Measurements from ENCODE around the gene ZNF408. TPM values are rescaled to one million over a fixed set of nuclear protein-coding genes. Genes with fewer than 3 reads are reported as not detected.

Gene ZNF408
- total and polyA plus RNA-seq, 4 experiments from 2014 or later = 5.7 to 20.0 (median 15.8) TPM

GRCh38 chr11:46675288-46675851 lies 25.5 kb upstream of the ZNF408 start:
- Histone ChIP-seq H3K4me3 (ENCODE audit: low read length in 2 of 2) (no peak overlapping the region), H3K4me1 (ENCODE audit: insufficient read depth, low read length) (peaks cover 71% of the 10 kb centered on the region), H3K9me3 (ENCODE audit: control insufficient read depth in 1 of 2, low read length in 2 of 2) (no peaks in the 10 kb centered on the region), H3K27me3 (ENCODE audit: insufficient read depth, low read length) (no peaks in the 10 kb centered on the region), H3K36me3 (ENCODE audit: insufficient read depth, low read length) (peaks cover 38% of the 10 kb centered on the region), H3K27ac (ENCODE audit: low read depth, low read length) (peak overlapping the region; percentile 20)
- H3K4me3 Mint-ChIP-seq = peak overlapping the region in 3 of 8 donors; percentile 5 to 76 (median 75)
- H3K4me1 Mint-ChIP-seq = peaks cover 41 to 79% (median 66%) of the 10 kb centered on the region in 4 donors
- peak overlapping the region in 6 of 7 donors; percentile 27 to 97 (median 94) for H3K27ac Mint-ChIP-seq
- DNase-seq = no peak
- CTCF ChIA-PET (ENCODE audit: partially characterized antibody) = interaction anchor here (1.1 to 2.3 kb wide), 2 partner anchors 24 to 82 kb away, joined by 3 to 11 read pairs; partner anchors contain the start of gene AMBRA1
- H3K27me3 Mint-ChIP-seq = no peaks in the 10 kb centered on the region
- POLR2A ChIA-PET (ENCODE audit: partially characterized antibody) = interaction anchor here (0.9 to 3.0 kb wide), 6 partner anchors 9 to 58 kb away, joined by 3 to 41 read pairs (median 5); partner anchors contain the start of genes ARHGAP1, ATG13, HARBI1 and ZNF408
- intact Hi-C loops (cut with micrococcal nuclease) = no loop called here
- no peaks in the 10 kb centered on the region for H3K9me3 Mint-ChIP-seq
- peaks cover 34 to 52% of the 10 kb centered on the region in 2 donors for H3K36me3 Mint-ChIP-seq

- no peaks in the 10 kb centered on the region for H3K27me3 Mint-ChIP-seq
- no peaks in the 10 kb centered on the region for H3K27me3 ChIP-seq (ENCODE audit: insufficient read depth, low read length)
- no peak overlapping the region for H3K4me3 ChIP-seq (ENCODE audit: low read length in 2 of 2)
- no peaks in the 10 kb centered on the region for H3K9me3 Mint-ChIP-seq
- no peaks in the 10 kb centered on the region for H3K9me3 ChIP-seq (ENCODE audit: control insufficient read depth in 1 of 2, low read length in 2 of 2)
- no peak for DNase-seq
- peaks cover 43% of the 10 kb centered on the region for H3K36me3 ChIP-seq (ENCODE audit: insufficient read depth, low read length)
- H3K36me3 Mint-ChIP-seq = peaks cover 38 to 56% of the 10 kb centered on the region in 2 donors
- ChIA-PET POLR2A (ENCODE audit: partially characterized antibody) (interaction anchor here (1.5 to 3.0 kb wide), 3 partner anchors 8 to 58 kb away, joined by 5 to 41 read pairs (median 5); partner anchors contain the start of genes ARHGAP1, ATG13, HARBI1 and ZNF408), CTCF (ENCODE audit: partially characterized antibody) (interaction anchor here (0.7 kb wide), 1 partner anchor 23 kb away, joined by 3 read pairs; no protein-coding TSS in a partner anchor)
- H3K4me1 Mint-ChIP-seq = peaks cover 37 to 73% (median 63%) of the 10 kb centered on the region in 4 donors
- H3K27ac Mint-ChIP-seq = peak overlapping the region in 3 of 7 donors; percentile 89 to 94 (median 93)
- no peak overlapping the region for H3K27ac ChIP-seq (ENCODE audit: low read depth, low read length)
- H3K4me1 ChIP-seq (ENCODE audit: insufficient read depth, low read length) = peaks cover 65% of the 10 kb centered on the region
- intact Hi-C loops (cut with micrococcal nuclease) = no loop called here
- peak overlapping the region in 2 of 8 donors; percentile 25 to 70 for H3K4me3 Mint-ChIP-seq
Observed at GRCh38 chr11:46675949-46676348, 24.9 kb upstream of the ZNF408 start.

- peaks cover 58% of the 10 kb centered on the region for H3K4me1 ChIP-seq (ENCODE audit: insufficient read depth, low read length)
- intact Hi-C loops (cut with micrococcal nuclease) = no loop called here
- no peaks in the 10 kb centered on the region for H3K9me3 ChIP-seq (ENCODE audit: control insufficient read depth in 1 of 2, low read length in 2 of 2)
- Mint-ChIP-seq H3K4me3 (peak overlapping the region in 4 of 8 donors; percentile 1 to 70 (median 47)), H3K9me3 (no peaks in the 10 kb centered on the region), H3K36me3 (peaks cover 38 to 58% of the 10 kb centered on the region in 2 donors), H3K27me3 (no peaks in the 10 kb centered on the region), H3K4me1 (peaks cover 34 to 66% (median 58%) of the 10 kb centered on the region in 4 donors), H3K27ac (peak overlapping the region; percentile 43 to 92 (median 81))
- ChIA-PET POLR2A (ENCODE audit: partially characterized antibody) (no interaction called here), CTCF (ENCODE audit: partially characterized antibody) (interaction anchor here (0.7 kb wide), 1 partner anchor 22 kb away, joined by 3 read pairs; no protein-coding TSS in a partner anchor)
- no peaks in the 10 kb centered on the region for H3K27me3 ChIP-seq (ENCODE audit: insufficient read depth, low read length)
- DNase-seq = no peak
- peaks cover 50% of the 10 kb centered on the region for H3K36me3 ChIP-seq (ENCODE audit: insufficient read depth, low read length)
- H3K4me3 ChIP-seq (ENCODE audit: low read length in 2 of 2) = no peak overlapping the region
- no peak overlapping the region for H3K27ac ChIP-seq (ENCODE audit: low read depth, low read length)
Observed at GRCh38 chr11:46676436-46677158, 24.2 kb upstream of the ZNF408 start.

GRCh38 chr11:46677169-46677568 lies 23.7 kb upstream of the ZNF408 start:
- Mint-ChIP-seq H3K36me3 (peaks cover 33 to 60% of the 10 kb centered on the region in 2 donors), H3K4me1 (peaks cover 28 to 61% (median 52%) of the 10 kb centered on the region in 4 donors), H3K4me3 (peak overlapping the region in 3 of 8 donors; percentile 1 to 70 (median 55)), H3K27me3 (no peaks in the 10 kb centered on the region), H3K27ac (peak overlapping the region; percentile 43 to 92 (median 80)), H3K9me3 (no peaks in the 10 kb centered on the region)
- ChIA-PET POLR2A (ENCODE audit: partially characterized antibody) (no interaction called here), CTCF (ENCODE audit: partially characterized antibody) (no interaction called here)
- H3K27me3 ChIP-seq (ENCODE audit: insufficient read depth, low read length) = no peaks in the 10 kb centered on the region
- peaks cover 55% of the 10 kb centered on the region for H3K36me3 ChIP-seq (ENCODE audit: insufficient read depth, low read length)
- DNase-seq = no peak
- no peak overlapping the region for H3K4me3 ChIP-seq (ENCODE audit: low read length in 2 of 2)
- H3K4me1 ChIP-seq (ENCODE audit: insufficient read depth, low read length) = peaks cover 53% of the 10 kb centered on the region
- no peaks in the 10 kb centered on the region for H3K9me3 ChIP-seq (ENCODE audit: control insufficient read depth in 1 of 2, low read length in 2 of 2)
- H3K27ac ChIP-seq (ENCODE audit: low read depth, low read length) = no peak overlapping the region
- intact Hi-C loops (cut with micrococcal nuclease) = no loop called here

GRCh38 chr11:46677991-46678740 lies 22.7 kb upstream of the ZNF408 start:
- ChIA-PET POLR2A (ENCODE audit: partially characterized antibody) (interaction anchor here (1.5 kb wide), 1 partner anchor 21 kb away, joined by 5 read pairs; the partner anchor contains the start of gene ARHGAP1), CTCF (ENCODE audit: partially characterized antibody) (no interaction called here)
- Histone ChIP-seq H3K4me1 (ENCODE audit: insufficient read depth, low read length) (peaks cover 43% of the 10 kb centered on the region), H3K27ac (ENCODE audit: low read depth, low read length) (no peak overlapping the region), H3K4me3 (ENCODE audit: low read length in 2 of 2) (no peak overlapping the region), H3K9me3 (ENCODE audit: control insufficient read depth in 1 of 2, low read length in 2 of 2) (no peaks in the 10 kb centered on the region), H3K27me3 (ENCODE audit: insufficient read depth, low read length) (no peaks in the 10 kb centered on the region), H3K36me3 (ENCODE audit: insufficient read depth, low read length) (peaks cover 47% of the 10 kb centered on the region)
- Mint-ChIP-seq H3K36me3 (peaks cover 25 to 54% of the 10 kb centered on the region in 2 donors), H3K4me3 (peak overlapping the region in 2 of 8 donors; percentile 8 to 21), H3K27me3 (no peaks in the 10 kb centered on the region), H3K27ac (peak overlapping the region in 6 of 7 donors; percentile 33 to 91 (median 59)), H3K9me3 (no peaks in the 10 kb centered on the region), H3K4me1 (peaks cover 24 to 51% (median 43%) of the 10 kb centered on the region in 4 donors)
- intact Hi-C loops (cut with micrococcal nuclease) = no loop called here
- no peak for DNase-seq

GRCh38 chr11:46678741-46679130 lies 22.1 kb upstream of the ZNF408 start:
- POLR2A ChIA-PET (ENCODE audit: partially characterized antibody) = interaction anchor here (1.5 kb wide), 1 partner anchor 21 kb away, joined by 5 read pairs; the partner anchor contains the start of gene ARHGAP1
- intact Hi-C loops (cut with micrococcal nuclease) = no loop called here
- no peaks in the 10 kb centered on the region for H3K9me3 Mint-ChIP-seq

More at GRCh38 chr11:46678741-46679130, 22.1 kb upstream of the ZNF408 start:
- Mint-ChIP-seq H3K27ac (peak overlapping the region in 1 of 7 donors; percentile 36), H3K4me1 (peaks cover 25 to 45% (median 39%) of the 10 kb centered on the region in 4 donors), H3K36me3 (peaks cover 25 to 58% of the 10 kb centered on the region in 2 donors), H3K27me3 (no peaks in the 10 kb centered on the region), H3K4me3 (peak overlapping the region in 1 of 8 donors; percentile 15)
- CTCF ChIA-PET (ENCODE audit: partially characterized antibody) = no interaction called here
- H3K27me3 ChIP-seq (ENCODE audit: insufficient read depth, low read length) = no peaks in the 10 kb centered on the region
- H3K4me1 ChIP-seq (ENCODE audit: insufficient read depth, low read length) = peaks cover 37% of the 10 kb centered on the region
- H3K36me3 ChIP-seq (ENCODE audit: insufficient read depth, low read length) = peaks cover 41% of the 10 kb centered on the region
- no peak for DNase-seq
- H3K4me3 ChIP-seq (ENCODE audit: low read length in 2 of 2) = no peak overlapping the region
- H3K9me3 ChIP-seq (ENCODE audit: control insufficient read depth in 1 of 2, low read length in 2 of 2) = no peaks in the 10 kb centered on the region
- H3K27ac ChIP-seq (ENCODE audit: low read depth, low read length) = no peak overlapping the region

Data from CD4-positive, alpha-beta memory T cell (primary cell).